Measurements from ENCODE around the gene TCERG1L.
"Not testable (repeated sequence)": the region's sequence is repeated elsewhere in the genome, so short reads cannot be mapped to it uniquely, and the experiment has no call there.

The TCERG1L gene

GRCh38 chr10:131311661-131312477 lies at the start of gene TCERG1L:
TSS of gene TCERG1L (minus strand) at chr10:131311721. CDS start at chr10:131311635, 86 bp downstream.
- no peak for FAIRE-seq

GRCh38 chr10:131358741-131359442 lies 47.4 kb upstream of the TCERG1L start:
- no peak for FAIRE-seq

GRCh38 chr10:131356442-131356841 lies 44.9 kb upstream of the TCERG1L start:
- no peak for FAIRE-seq

- no peak for FAIRE-seq
These were observed 44.4 kb upstream of the TCERG1L start for GRCh38 chr10:131355881-131356280.

- no peak for FAIRE-seq
These were observed 43.5 kb upstream of the TCERG1L start for GRCh38 chr10:131355056-131355455.

GRCh38 chr10:131354380-131354779 lies 42.9 kb upstream of the TCERG1L start:
- FAIRE-seq = no peak

GRCh38 chr10:131352765-131353290 lies 41.3 kb upstream of the TCERG1L start:
- no peak for FAIRE-seq

- FAIRE-seq = no peak
These were observed 39.1 kb upstream of the TCERG1L start for GRCh38 chr10:131350660-131351059.

- FAIRE-seq = no peak
These were observed 38.7 kb upstream of the TCERG1L start for GRCh38 chr10:131350245-131350644.

- no peak for FAIRE-seq
These were observed 34.9 kb upstream of the TCERG1L start for GRCh38 chr10:131346456-131346855.

- FAIRE-seq = no peak
These were observed 34.2 kb upstream of the TCERG1L start for GRCh38 chr10:131345691-131346090.

GRCh38 chr10:131344747-131345146 lies 33.2 kb upstream of the TCERG1L start:
- FAIRE-seq = no peak

- FAIRE-seq = no peak
These were observed 26.2 kb upstream of the TCERG1L start for GRCh38 chr10:131337741-131338140.

- FAIRE-seq = no peak
These were observed 21.3 kb upstream of the TCERG1L start for GRCh38 chr10:131332821-131333220.

- no peak for FAIRE-seq
These were observed 12.4 kb upstream of the TCERG1L start for GRCh38 chr10:131323880-131324279.

- FAIRE-seq = no peak
These were observed 11.5 kb upstream of the TCERG1L start for GRCh38 chr10:131323025-131323424.

GRCh38 chr10:131322575-131322974 lies 11.1 kb upstream of the TCERG1L start:
- FAIRE-seq = not testable (repeated sequence)

- FAIRE-seq = no peak
These were observed 9.5 kb upstream of the TCERG1L start for GRCh38 chr10:131320860-131321604.

GRCh38 chr10:131318814-131319213 lies 7.3 kb upstream of the TCERG1L start:
- no peak for FAIRE-seq

GRCh38 chr10:131318291-131318690 lies 6.8 kb upstream of the TCERG1L start:
- FAIRE-seq = no peak

- FAIRE-seq = no peak
These were observed 5.0 kb upstream of the TCERG1L start for GRCh38 chr10:131316321-131317075.

GRCh38 chr10:131315344-131315743 lies 3.8 kb upstream of the TCERG1L start:
- no peak for FAIRE-seq
